ENCODE data around the gene SSUH2. TPM values are rescaled to one million over a fixed set of nuclear protein-coding genes. Genes with fewer than 3 reads are reported as not detected.

Gene SSUH2
- total RNA-seq, 2 experiments from 2014 or later: 0.16 TPM; not detected in 1

DNA sequence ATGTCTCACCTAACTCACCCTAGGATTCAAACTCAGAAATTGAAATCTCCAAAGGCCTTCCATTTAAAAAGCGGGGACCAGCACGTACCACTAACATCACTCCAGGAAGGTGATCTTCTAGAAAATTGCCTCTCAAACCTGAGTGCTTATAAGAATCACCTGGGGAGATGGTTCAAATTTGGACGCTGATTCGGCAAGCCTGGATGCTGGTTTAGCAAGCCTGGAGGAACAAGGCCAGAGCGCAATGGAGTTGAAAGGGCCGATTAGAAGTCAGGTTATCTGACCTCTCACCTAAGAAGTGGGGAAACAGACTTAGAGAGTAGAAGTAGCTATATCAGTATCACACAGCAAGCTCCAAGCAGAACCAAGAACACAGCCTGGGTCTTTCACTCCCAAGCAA, 68.2 kb downstream of the SSUH2 start:
- intact Hi-C loops (cut with micrococcal nuclease; ENCODE audit: unreplicated experiment): no loop called here
- POLR2A ChIA-PET: no interaction called here
- no peak for DNase-seq (ENCODE audit: low spot score)
- no peaks in the 10 kb centered on the region for H3K4me1 ChIP-seq (ENCODE audit: insufficient read depth, low read length, poor library complexity, severe bottlenecking)
- no peaks in the 10 kb centered on the region for H3K9me2 ChIP-seq (ENCODE audit: insufficient read depth, low read length)
- no peak overlapping the region for H3K4me2 ChIP-seq (ENCODE audit: low read length)
- H3K79me2 ChIP-seq (ENCODE audit: insufficient read depth, low read depth, low read length): no peaks in the 10 kb centered on the region
- TF ChIP-seq, protein P1, sequence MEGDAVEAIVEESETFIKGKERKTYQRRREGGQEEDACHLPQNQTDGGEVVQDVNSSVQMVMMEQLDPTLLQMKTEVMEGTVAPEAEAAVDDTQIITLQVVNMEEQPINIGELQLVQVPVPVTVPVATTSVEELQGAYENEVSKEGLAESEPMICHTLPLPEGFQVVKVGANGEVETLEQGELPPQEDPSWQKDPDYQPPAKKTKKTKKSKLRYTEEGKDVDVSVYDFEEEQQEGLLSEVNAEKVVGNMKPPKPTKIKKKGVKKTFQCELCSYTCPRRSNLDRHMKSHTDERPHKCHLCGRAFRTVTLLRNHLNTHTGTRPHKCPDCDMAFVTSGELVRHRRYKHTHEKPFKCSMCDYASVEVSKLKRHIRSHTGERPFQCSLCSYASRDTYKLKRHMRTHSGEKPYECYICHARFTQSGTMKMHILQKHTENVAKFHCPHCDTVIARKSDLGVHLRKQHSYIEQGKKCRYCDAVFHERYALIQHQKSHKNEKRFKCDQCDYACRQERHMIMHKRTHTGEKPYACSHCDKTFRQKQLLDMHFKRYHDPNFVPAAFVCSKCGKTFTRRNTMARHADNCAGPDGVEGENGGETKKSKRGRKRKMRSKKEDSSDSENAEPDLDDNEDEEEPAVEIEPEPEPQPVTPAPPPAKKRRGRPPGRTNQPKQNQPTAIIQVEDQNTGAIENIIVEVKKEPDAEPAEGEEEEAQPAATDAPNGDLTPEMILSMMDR (conservative IDR thresholded peaks at IDR 0.05; ENCODE audit: low read length): no peak
- no peak for TF ChIP-seq EZH2phosphoT487 (IDR thresholded peaks at IDR 0.05; ENCODE audit: borderline replicate concordance, low read depth, low read length)
- CTCF ChIA-PET (ENCODE audit: unreplicated experiment): no interaction called here
- H3K4me3 ChIP-seq (ENCODE audit: low read depth, low read length, poor library complexity, severe bottlenecking): no peak overlapping the region
- no peaks in the 10 kb centered on the region for H3K9me3 ChIP-seq (ENCODE audit: low read length)
- H4K20me1 ChIP-seq (ENCODE audit: insufficient read depth, low read length): no peaks in the 10 kb centered on the region
- no peak overlapping the region for H2AFZ ChIP-seq (ENCODE audit: low read length)
- H3K27ac ChIP-seq (ENCODE audit: low read depth, low read length, poor library complexity, severe bottlenecking): no peak overlapping the region
- H3K36me3 ChIP-seq (ENCODE audit: insufficient read depth, low read length): no peaks in the 10 kb centered on the region
- no TSS peak for BruUV-seq (replicated peaks)

DNA sequence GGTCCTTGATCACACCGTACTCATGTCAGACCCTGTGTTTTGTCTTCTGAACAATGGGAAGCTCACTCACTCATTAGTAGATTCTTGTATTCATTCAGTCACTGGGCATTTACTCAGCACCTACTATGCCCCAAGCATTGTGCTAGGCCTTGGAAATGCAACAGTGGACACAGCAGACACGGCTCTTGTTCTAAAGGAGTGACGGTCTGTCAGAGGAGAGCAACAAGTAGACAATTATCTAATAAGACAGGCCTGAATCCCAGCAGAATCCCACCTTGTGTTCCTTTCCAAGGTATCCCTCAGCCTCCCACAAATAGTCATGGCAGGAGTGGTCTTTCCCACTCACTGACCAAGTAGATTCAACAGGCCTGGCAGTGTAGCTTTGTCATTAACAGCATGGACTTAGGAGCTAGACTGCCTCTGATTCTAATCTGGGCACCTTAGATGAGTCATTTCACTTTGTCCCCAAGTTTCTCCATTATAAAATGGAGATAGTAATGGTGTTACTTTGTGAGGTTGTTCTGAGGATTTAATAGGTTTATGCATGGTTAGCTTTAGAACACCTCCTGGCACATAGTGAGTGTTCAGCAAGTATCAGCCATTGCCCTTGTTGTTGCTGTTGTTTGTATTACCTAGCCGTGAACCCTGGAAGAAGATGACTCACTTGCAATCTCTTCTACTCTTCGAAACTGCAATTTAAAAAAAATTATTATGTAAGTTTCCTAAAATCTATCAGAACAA, 69.1 kb downstream of the SSUH2 start:
- POLR2A ChIA-PET: interaction anchor here (0.6 kb wide), 1 partner anchor 1923 kb away, joined by 4 read pairs; no protein-coding TSS in a partner anchor
- Histone ChIP-seq H4K20me1 (ENCODE audit: insufficient read depth, low read length) (no peaks in the 10 kb centered on the region), H3K9me2 (ENCODE audit: insufficient read depth, low read length) (no peaks in the 10 kb centered on the region), H3K9me3 (ENCODE audit: low read length) (no peaks in the 10 kb centered on the region), H3K4me1 (ENCODE audit: insufficient read depth, low read length, poor library complexity, severe bottlenecking) (no peaks in the 10 kb centered on the region), H2AFZ (ENCODE audit: low read length) (no peak overlapping the region), H3K36me3 (ENCODE audit: insufficient read depth, low read length) (no peaks in the 10 kb centered on the region), H3K4me3 (ENCODE audit: low read depth, low read length, poor library complexity, severe bottlenecking) (no peak overlapping the region), H3K27ac (ENCODE audit: low read depth, low read length, poor library complexity, severe bottlenecking) (no peak overlapping the region), H3K4me2 (ENCODE audit: low read length) (no peak overlapping the region), H3K79me2 (ENCODE audit: insufficient read depth, low read depth, low read length) (no peaks in the 10 kb centered on the region)
- CTCF ChIA-PET (ENCODE audit: unreplicated experiment): no interaction called here
- intact Hi-C loops (cut with micrococcal nuclease; ENCODE audit: unreplicated experiment): no loop called here
- no TSS peak for BruUV-seq (replicated peaks)
- TF ChIP-seq, protein P1 (conservative IDR thresholded peaks at IDR 0.05; ENCODE audit: low read length): no peak
- no peak for DNase-seq (ENCODE audit: low spot score)

DNA sequence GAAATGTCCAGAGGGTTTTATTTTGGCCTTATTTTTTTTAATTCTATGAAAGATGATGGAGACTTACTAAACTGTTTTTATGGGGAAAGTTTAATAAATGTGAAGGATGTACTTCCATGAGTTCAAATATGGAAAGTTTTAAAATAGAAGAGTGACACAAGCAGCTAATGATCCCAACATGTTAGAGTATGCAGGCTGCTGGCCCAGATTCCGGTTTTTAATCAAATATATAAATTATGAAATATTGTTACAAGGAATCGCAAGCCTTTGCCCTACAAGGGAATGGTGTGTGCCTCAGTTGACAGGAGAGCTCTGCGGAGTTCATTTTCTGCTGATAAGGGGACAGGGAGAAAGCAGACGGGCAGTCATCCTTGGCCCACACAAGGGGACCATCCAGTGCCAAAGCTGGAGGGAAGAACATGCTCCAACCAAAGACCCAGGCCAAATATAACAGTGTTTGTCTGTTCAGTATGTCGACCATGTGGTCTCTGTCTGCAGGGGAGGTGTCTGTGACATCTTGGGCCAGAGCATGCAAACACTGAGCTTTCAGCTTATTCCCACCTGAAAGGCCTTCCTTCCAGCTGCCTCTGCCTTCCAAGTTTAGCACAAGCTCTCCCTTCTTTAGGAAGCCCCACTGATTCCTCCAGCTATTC, 69.8 kb downstream of the SSUH2 start:
- no peak for TF ChIP-seq EZH2phosphoT487 (IDR thresholded peaks at IDR 0.05; ENCODE audit: borderline replicate concordance, low read depth, low read length)
- TF ChIP-seq, protein P1 (conservative IDR thresholded peaks at IDR 0.05; ENCODE audit: low read length): no peak
- intact Hi-C loops (cut with micrococcal nuclease; ENCODE audit: unreplicated experiment): no loop called here
- H4K20me1 ChIP-seq (ENCODE audit: insufficient read depth, low read length): no peaks in the 10 kb centered on the region
- CTCF ChIA-PET (ENCODE audit: unreplicated experiment): no interaction called here
- H3K4me2 ChIP-seq (ENCODE audit: low read length): no peak overlapping the region
- H3K4me1 ChIP-seq (ENCODE audit: insufficient read depth, low read length, poor library complexity, severe bottlenecking): no peaks in the 10 kb centered on the region
- no TSS peak for BruUV-seq (replicated peaks)
- no peak for DNase-seq (ENCODE audit: low spot score)
- H3K36me3 ChIP-seq (ENCODE audit: insufficient read depth, low read length): no peaks in the 10 kb centered on the region
- H3K9me2 ChIP-seq (ENCODE audit: insufficient read depth, low read length): no peaks in the 10 kb centered on the region
- POLR2A ChIA-PET: interaction anchor here (0.8 kb wide), 1 partner anchor 17 kb away, joined by 3 read pairs; no protein-coding TSS in a partner anchor
- no peak overlapping the region for H3K27ac ChIP-seq (ENCODE audit: low read depth, low read length, poor library complexity, severe bottlenecking)
- no peak overlapping the region for H2AFZ ChIP-seq (ENCODE audit: low read length)
- H3K9me3 ChIP-seq (ENCODE audit: low read length): no peaks in the 10 kb centered on the region
- no peak overlapping the region for H3K4me3 ChIP-seq (ENCODE audit: low read depth, low read length, poor library complexity, severe bottlenecking)
- H3K79me2 ChIP-seq (ENCODE audit: insufficient read depth, low read depth, low read length): no peaks in the 10 kb centered on the region

All from OCI-LY7 (cell line).